A549 (cell line): ENCODE measurements around the gene KRT71. TPM values are rescaled to one million over a fixed set of nuclear protein-coding genes. Genes with fewer than 3 reads are reported as not detected.

Experiments
- ATAC-seq, 2 experiments: fragments of 200-7000 bp in 1 of 2; fragments of >200 bp in 1 of 2; cut with Nextera tagmentation in 1 of 2; cut with Tn5 transposase in 1 of 2; 3 replicates each; pipeline versions ENCODE4 v1.8.0 to v1.9.1; 2018 to 2020; ENCODE audit warnings: mild to moderate bottlenecking in 1 of 2, moderate library complexity in 1 of 2
- CTCF ChIA-PET: fragments of 300-600 bp; sonication (Branson Sonifier 250); formaldehyde crosslinking; extraction: SDS; loops from one replicate; lab custom pipeline; 2021; ENCODE audit warnings: antibody characterized with exemption, inconsistent platforms; lab: Yijun Ruan, JAX
- POLR2A ChIA-PET: fragments of 350-600 bp; formaldehyde crosslinking; extraction: SDS; loops from one replicate; lab custom pipeline; 2021; ENCODE audit warnings: antibody characterized with exemption, inconsistent platforms; lab: Yijun Ruan, JAX
- DNase-seq, 2 experiments: peaks; one replicate each; pipeline versions ENCODE4 v3.0.0 to v3.0.0-alpha.2; 2011 to 2016; ENCODE audit warnings: low read depth in 1 of 2, low spot score in 1 of 2
- FAIRE-seq: peaks from 2 replicates; lab custom pipeline; 2011; peaks lifted over from hg19 to GRCh38; lab: Jason Lieb, UNC
- H3K27ac ChIP-seq, 2 experiments: fragments of >200 bp; sonication (Bioruptor Twin); formaldehyde crosslinking; 3 replicates each; pipeline ENCODE4 v1.5.1; 2016 to 2017
- H3K4me1 ChIP-seq: fragments of >200 bp; sonication (Bioruptor Twin); formaldehyde crosslinking; 3 replicates; pipeline ENCODE4 v1.6.1; 2016
- H3K4me2 ChIP-seq: fragments of >200 bp; sonication (Bioruptor Twin); formaldehyde crosslinking; 3 replicates; pipeline ENCODE4 v1.6.1; 2016
- H3K4me3 ChIP-seq: fragments of >200 bp; sonication (Bioruptor Twin); formaldehyde crosslinking; 3 replicates; pipeline ENCODE4 v1.5.1; 2016
- H3K9me3 ChIP-seq: fragments of >200 bp; sonication (Bioruptor Twin); formaldehyde crosslinking; 3 replicates; pipeline ENCODE4 v1.6.1; 2016
- BCL3 ChIP-seq: fragments of >200 bp; sonication (Bioruptor Twin); formaldehyde crosslinking; IDR thresholded peaks from 3 replicates; pipeline ENCODE4 v1.6.1; 2016
- CBX2 ChIP-seq: fragments of 200-600 bp; sonication (generic); IDR thresholded peaks from 2 replicates; pipeline ENCODE4 v1.6.1; 2016; ENCODE audit warnings: low read depth, mild to moderate bottlenecking, borderline replicate concordance
- CEBPB ChIP-seq, 2 experiments: fragments of >200 bp in 1 of 2; sonication (Bioruptor Twin) in 1 of 2; formaldehyde crosslinking in 1 of 2; IDR thresholded peaks; 2 replicates each; pipeline ENCODE4 v1.6.1; 2012 to 2016
- E2F6 ChIP-seq: IDR thresholded peaks from 2 replicates; pipeline ENCODE4 v1.6.1; 2012; ENCODE audit warnings: low read depth, borderline replicate concordance
- ELK1 ChIP-seq: fragments of 150-350 bp; IDR thresholded peaks from 2 replicates; pipeline ENCODE4 v1.6.1; 2014; ENCODE audit warnings: low read depth, mild to moderate bottlenecking, low read length
- FOSB ChIP-seq: fragments of 250-450 bp; sonication (Bioruptor Pico); IDR thresholded peaks from 2 replicates; pipeline ENCODE4 v1.5.0; 2020; ENCODE audit warnings: mild to moderate bottlenecking, moderate library complexity
- HDAC2 ChIP-seq: fragments of 200-600 bp; sonication (generic); IDR thresholded peaks from 2 replicates; pipeline ENCODE4 v1.6.1; 2016
- HES2 ChIP-seq: fragments of >200 bp; sonication (Bioruptor Twin); formaldehyde crosslinking; IDR thresholded peaks from 2 replicates; pipeline ENCODE4 v1.6.1; 2016
- HEYL ChIP-seq: fragments of 250-450 bp; sonication (Bioruptor Pico); IDR thresholded peaks from 2 replicates; pipeline ENCODE4 v1.8.0; 2021; ENCODE audit warnings: mild to moderate bottlenecking, moderate library complexity
- HOXA7 ChIP-seq: fragments of 250-450 bp; sonication (Bioruptor Pico); IDR thresholded peaks from 2 replicates; pipeline ENCODE4 v1.5.0; 2020; ENCODE audit warnings: mild to moderate bottlenecking, moderate library complexity
- HOXB5 ChIP-seq: fragments of 250-450 bp; sonication (Bioruptor Pico); IDR thresholded peaks from 2 replicates; pipeline ENCODE4 v1.5.0; 2020; ENCODE audit warnings: mild to moderate bottlenecking, moderate library complexity
- JUN ChIP-seq, 2 experiments: fragments of >200 bp; sonication (Bioruptor Twin); formaldehyde crosslinking; IDR thresholded peaks; 2 replicates in 1 of 2; 3 replicates in 1 of 2; pipeline ENCODE4 v1.6.1; 2016 to 2017
- KDM1A ChIP-seq: fragments of 200-600 bp; sonication (generic); IDR thresholded peaks from 2 replicates; pipeline ENCODE4 v1.6.1; 2016; ENCODE audit warnings: low read depth, mild to moderate bottlenecking
- MAZ ChIP-seq: fragments of 150-350 bp; IDR thresholded peaks from 2 replicates; pipeline ENCODE4 v1.6.1; 2014; ENCODE audit warnings: antibody characterized with exemption, low read depth, low read length, borderline replicate concordance
- PBX3 ChIP-seq: IDR thresholded peaks from 2 replicates; pipeline ENCODE4 v1.6.1; 2012
- RARB ChIP-seq: fragments of 250-450 bp; sonication (Bioruptor Pico); IDR thresholded peaks from 2 replicates; pipeline ENCODE4 v1.8.0; 2021; ENCODE audit warnings: mild to moderate bottlenecking, moderate library complexity
- REST ChIP-seq: fragments of 200-600 bp; sonication (generic); IDR thresholded peaks from 2 replicates; pipeline ENCODE4 v1.6.1; 2016; ENCODE audit warnings: antibody characterized with exemption, mild to moderate bottlenecking, moderate library complexity
- RFX5 ChIP-seq: fragments of 450-650 bp; IDR thresholded peaks from 2 replicates; pipeline ENCODE4 v1.7.1; 2014; ENCODE audit warnings: antibody characterized with exemption, mild to moderate bottlenecking, moderate library complexity
- RNF2 ChIP-seq: fragments of 200-600 bp; sonication (generic); IDR thresholded peaks from 2 replicates; pipeline ENCODE4 v1.6.1; 2016; ENCODE audit warnings: low read depth, mild to moderate bottlenecking, antibody characterized with exemption, moderate library complexity, borderline replicate concordance
- TFCP2L1 ChIP-seq: fragments of 250-450 bp; sonication (Bioruptor Pico); IDR thresholded peaks from 2 replicates; pipeline ENCODE4 v1.5.0; 2021; ENCODE audit warnings: mild to moderate bottlenecking
- TP53 ChIP-seq: fragments of 250-450 bp; sonication (Bioruptor Pico); IDR thresholded peaks from 2 replicates; pipeline ENCODE4 v1.5.0; 2021; ENCODE audit warnings: mild to moderate bottlenecking, moderate library complexity
- ZFP36 ChIP-seq: fragments of 450-650 bp; IDR thresholded peaks from 2 replicates; pipeline ENCODE4 v1.6.1; 2014; ENCODE audit warnings: borderline replicate concordance; ENCODE audit not compliant: partially characterized antibody
- WGBS: methylation state at CpG from one replicate; pipeline ENCODE4 v1.1.6; 2017; ENCODE audit errors: missing lambda C conversion rate; 5-methylcytosine and 5-hydroxymethylcytosine counted together
- polyA plus RNA-seq, 4 experiments: library from polyadenylated mRNA; depleted of rRNA in 3 of 4; stranded (reverse); fragments of >200 nt; fragmentation: RNase III in 1 of 4; extraction: RNeasy Plus Mini Kit Qiagen cat#74134 plus additional on column Dnase treatment in 1 of 4; gene quantifications; 2 replicates in 3 of 4; 3 replicates in 1 of 4; pipeline ENCODE4 v1.2.3, GENCODE V29; 2011 to 2017

The KRT71 gene
- polyA plus RNA-seq, 2 of the 4 experiments (the other 2 are of a cell fraction), result not detected

GRCh38 chr12:52591521-52591920, 38.6 kb upstream of the KRT71 start:
- ChIA-PET POLR2A (no interaction called here), CTCF (interaction anchor here (1.5 to 3.4 kb wide), 2 partner anchors 8 to 288 kb away, joined by 5 to 16 read pairs; no protein-coding TSS in a partner anchor)
- H3K27ac ChIP-seq, result no peak overlapping the region
- FAIRE-seq (no peak), ATAC-seq (no peak), DNase-seq (no peak)
- H3K4me3 ChIP-seq, result no peak overlapping the region
- H3K9me3 ChIP-seq, result no peaks in the 10 kb centered on the region
- H3K4me2 ChIP-seq, result no peak overlapping the region
- peaks cover 3% of the 10 kb centered on the region; the same call in 1 of the 3 replicates for H3K4me1 ChIP-seq
- no peak for TF ChIP-seq KDM1A
- WGBS, result 73% methylated on average over 11 of the region's 11 CpGs

- H3K9me3 ChIP-seq, result no peaks in the 10 kb centered on the region
- TF ChIP-seq FOSB (CRISPR knock-in tag) (no peak), E2F6 (no peak), PBX3 (no peak), HOXB5 (no peak), HDAC2 (no peak), CBX2 (no peak)
- no peaks in the 10 kb centered on the region for H3K4me1 ChIP-seq
- ChIA-PET POLR2A (no interaction called here), CTCF (interaction anchor here (1.3 to 13.8 kb wide), 3 partner anchors 15 to 284 kb away, joined by 4 to 492 read pairs (median 15); no protein-coding TSS in a partner anchor)
- no peak for ATAC-seq
- H3K27ac ChIP-seq, result no peak overlapping the region
- DNase-seq, result no peak
- 72% methylated on average over 6 of the region's 6 CpGs for WGBS
- no peak for FAIRE-seq
- no peak overlapping the region for H3K4me3 ChIP-seq
- no peak overlapping the region for H3K4me2 ChIP-seq
These were observed 37.1 kb upstream of the KRT71 start for GRCh38 chr12:52590021-52590420.

- ChIA-PET POLR2A (no interaction called here), CTCF (interaction anchor here (1.4 to 13.8 kb wide), 3 partner anchors 214 to 465 kb away, joined by 3 to 492 read pairs (median 15); no protein-coding TSS in a partner anchor)
- no peak overlapping the region for H3K4me2 ChIP-seq
- FAIRE-seq, result no peak
- H3K27ac ChIP-seq, result no peak overlapping the region
- DNase-seq, result no peak
- no peak overlapping the region for H3K4me3 ChIP-seq
- H3K9me3 ChIP-seq, result no peaks in the 10 kb centered on the region
- ATAC-seq, result no peak
- WGBS, result 89% methylated on average over 17 of the region's 17 CpGs
- TF ChIP-seq HES2 (no peak), RARB (CRISPR knock-in tag) (no peak), RFX5 (no peak), BCL3 (no peak), TFCP2L1 (CRISPR knock-in tag) (no peak), MAZ (no peak)
- H3K4me1 ChIP-seq, result peaks cover 8% of the 10 kb centered on the region
These were observed 34.6 kb upstream of the KRT71 start for GRCh38 chr12:52587563-52587962.

GRCh38 chr12:52585946-52586345, 33.0 kb upstream of the KRT71 start:
- ATAC-seq (no peak), DNase-seq (no peak), FAIRE-seq (no peak)
- ChIA-PET POLR2A (no interaction called here), CTCF (interaction anchor here (0.8 to 13.8 kb wide), 9 partner anchors 12 to 442 kb away, joined by 3 to 492 read pairs (median 3); no protein-coding TSS in a partner anchor)
- 88% methylated on average over 9 of the region's 9 CpGs for WGBS
- Histone ChIP-seq H3K4me3 (no peak overlapping the region), H3K4me1 (peaks cover 24% of the 10 kb centered on the region), H3K9me3 (no peaks in the 10 kb centered on the region), H3K27ac (no peak overlapping the region), H3K4me2 (no peak overlapping the region)
- TF ChIP-seq JUN (IDR thresholded peaks at IDR 0.05) (no peak), HEYL (CRISPR knock-in tag) (no peak), CBX2 (no peak), RNF2 (no peak), REST (no peak), HDAC2 (no peak), RARB (CRISPR knock-in tag) (no peak), ZFP36 (no peak), TP53 (CRISPR knock-in tag) (no peak), ELK1 (no peak), CEBPB (IDR thresholded peaks at IDR 0.05) (no peak), HOXB5 (no peak), HOXA7 (CRISPR knock-in tag) (no peak)
